HG02943 (cell line): ENCODE data around the gene SYNE4.
"Not testable (repeated sequence)": the region's sequence is repeated elsewhere in the genome, so short reads cannot be mapped to it uniquely, and the experiment has no call there.

Experiments used
- ATAC-seq: cut with Tn5 transposase; IDR thresholded peaks from one replicate; pipeline ENCODE4 v1.9.1; 2021; ENCODE audit warnings: mild to moderate bottlenecking, low read depth, moderate library complexity; ENCODE audit not compliant: unreplicated experiment

SYNE4 gene

DNA sequence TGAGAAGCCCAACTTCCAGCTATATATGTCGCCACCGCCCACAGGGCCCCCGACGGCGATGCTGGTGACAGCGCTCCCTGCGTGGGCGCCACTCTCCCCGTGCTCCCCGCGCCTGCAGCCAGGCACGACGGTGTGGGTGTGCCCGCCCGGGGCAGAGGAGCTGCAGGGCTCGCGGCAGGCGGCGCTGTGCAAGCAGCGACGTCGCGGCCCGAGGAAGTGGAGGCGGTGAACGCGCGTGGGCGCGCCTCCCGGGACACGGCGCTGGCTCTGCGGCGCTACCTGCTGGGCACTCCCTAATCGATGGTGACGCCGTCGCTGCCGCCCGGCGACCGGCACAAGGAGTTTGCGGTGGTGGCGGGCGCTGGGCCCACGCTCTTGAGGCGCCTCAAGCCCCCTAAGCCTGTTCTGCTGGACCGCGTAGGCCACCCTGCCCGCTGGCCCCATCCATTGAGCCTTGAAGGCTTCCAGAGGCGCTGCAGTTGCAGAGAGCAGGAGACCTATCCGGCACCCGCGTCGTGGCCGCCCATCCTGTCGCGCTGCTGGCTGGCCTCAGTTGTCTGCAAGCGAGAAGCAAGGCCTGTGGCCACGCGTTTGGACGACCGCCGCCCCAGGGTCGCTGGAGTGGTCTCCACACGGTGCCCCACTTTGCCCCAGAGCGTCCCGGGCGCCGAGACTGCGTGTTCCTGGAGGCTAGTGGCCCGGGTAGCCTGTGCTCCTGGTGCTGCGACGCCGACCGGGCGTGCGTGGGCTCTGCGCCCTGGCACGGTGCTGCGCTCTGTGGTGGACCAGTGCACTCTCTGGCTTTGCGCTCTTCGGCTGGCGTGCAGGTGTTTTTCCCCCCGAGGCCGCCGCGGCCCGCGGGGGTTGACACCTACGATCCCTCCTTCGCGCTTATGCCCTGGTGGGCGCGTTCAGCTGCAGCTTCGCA, 49.3 kb downstream of the SYNE4 start:
- no peak for ATAC-seq

DNA sequence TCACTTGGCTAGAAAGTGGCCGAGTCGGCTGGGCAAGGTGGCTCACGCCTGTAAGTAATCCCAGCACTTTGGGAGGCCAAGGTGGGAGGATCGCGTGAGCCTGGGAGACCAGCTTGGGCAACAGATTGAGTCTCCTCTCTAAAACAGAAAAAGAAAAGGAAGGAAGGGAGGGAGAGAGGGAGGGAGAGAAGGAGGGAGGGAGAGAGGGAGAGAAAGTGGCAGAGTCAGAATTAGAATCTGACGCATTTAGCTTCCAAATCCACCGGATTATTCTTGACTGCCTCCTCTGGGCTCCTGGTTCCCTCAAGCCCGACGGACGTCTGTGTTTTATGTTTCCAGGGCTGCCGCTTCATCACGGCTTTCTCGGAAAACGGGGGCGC, 50.0 kb downstream of the SYNE4 start:
- no peak for ATAC-seq

DNA sequence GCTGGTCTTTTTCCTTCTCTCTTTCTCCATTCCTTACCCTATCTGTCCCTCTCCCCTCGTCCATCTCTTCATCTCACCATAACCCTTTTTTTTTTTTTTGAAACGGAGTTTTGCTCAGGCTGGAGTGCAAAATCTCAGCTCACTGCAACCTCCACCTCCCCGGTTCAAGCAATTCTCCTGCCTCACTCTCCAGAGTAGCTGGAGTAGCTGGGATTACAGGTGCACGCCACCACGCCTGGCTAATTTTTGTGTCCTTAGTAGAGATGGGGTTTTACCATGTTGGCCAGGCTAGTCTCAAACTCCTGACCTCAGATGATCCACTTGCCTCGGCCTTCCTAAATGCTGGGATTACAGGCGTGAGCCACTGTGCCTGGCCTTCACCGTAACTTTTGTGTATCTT, 51.2 kb downstream of the SYNE4 start:
- ATAC-seq: not testable (repeated sequence)

DNA sequence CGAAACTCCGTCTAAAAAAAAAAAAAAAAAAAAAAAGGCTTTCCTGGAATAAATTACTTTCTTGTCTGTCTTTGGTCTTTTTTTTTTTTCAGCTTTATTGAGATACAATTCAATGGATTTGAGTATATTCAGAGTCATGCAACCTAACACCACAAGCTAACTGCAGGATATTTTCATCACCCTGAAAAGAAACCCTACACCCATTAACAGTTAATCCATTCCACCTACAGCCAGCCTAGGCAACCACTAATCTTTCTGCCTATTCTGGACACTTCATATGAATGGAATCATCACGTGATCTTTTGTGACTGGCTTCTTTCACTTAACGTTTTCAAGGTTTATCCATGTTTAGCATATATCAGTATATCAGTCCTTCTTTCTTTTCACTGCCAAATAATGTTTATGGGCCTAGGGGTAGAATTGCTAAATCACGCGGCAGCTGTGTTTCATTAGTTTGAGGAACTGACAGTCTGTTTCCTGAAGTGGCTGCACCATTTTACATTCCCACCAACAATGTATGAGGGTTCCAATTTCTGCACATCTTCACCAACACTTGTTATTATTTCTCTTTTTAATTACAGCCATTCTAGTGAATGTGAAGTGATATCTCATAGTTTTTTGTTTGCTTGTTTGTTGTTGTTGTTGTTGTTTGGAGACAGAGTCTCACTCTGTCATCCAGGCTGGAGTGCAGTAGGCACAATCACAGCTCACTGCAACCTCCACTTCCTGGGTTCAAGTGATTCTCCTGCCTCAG, 52.6 kb downstream of the SYNE4 start:
- ATAC-seq: no peak
